IMR-90 (cell line): Measurements from ENCODE around the gene ING5. TPM values are rescaled to one million over a fixed set of nuclear protein-coding genes. Genes with fewer than 3 reads are reported as not detected.
A peak's percentile ranks its signal among the peaks of the same experiment; 100 is the strongest.
"Not testable (repeated sequence)": the region's sequence is repeated elsewhere in the genome, so short reads cannot be mapped to it uniquely, and the experiment has no call there.

Source experiments
- ATAC-seq: fragments of 200-7000 bp; cut with Tn5 transposase; 2 replicates; pipeline ENCODE4 v1.9.1; 2020; ENCODE audit warnings: low read depth, mild to moderate bottlenecking, moderate library complexity
- BruUV-seq: library from RNA; stranded (reverse); fragments of 400-500 nt; replicated peaks from 2 replicates; lab custom pipeline; 2021; lab: Mats Ljungman, UMichigan
- CTCF ChIA-PET: fragments of 300-600 bp; formaldehyde crosslinking; extraction: SDS; loops from one replicate; lab custom pipeline; 2021; ENCODE audit warnings: antibody characterized with exemption; lab: Yijun Ruan, JAX
- POLR2A ChIA-PET: fragments of 300-600 bp; sonication (Branson Sonifier 250); formaldehyde crosslinking; loops from one replicate; lab custom pipeline; 2022; ENCODE audit warnings: antibody characterized with exemption; ENCODE audit not compliant: unreplicated experiment; lab: Charles Lee
- DNase-seq: peaks from one replicate; pipeline ENCODE4 v3.0.0; 2013
- H2AFZ ChIP-seq: replicated peaks from 2 replicates; pipeline ENCODE3; 2013; ENCODE audit warnings: low read length, mild to moderate bottlenecking; ENCODE audit not compliant: poor library complexity
- H2AK5ac ChIP-seq: 2 replicates; pipeline ENCODE4 v1.6.1; 2013; ENCODE audit warnings: low read depth, low read length, inconsistent platforms
- H2AK9ac ChIP-seq: replicated peaks from 2 replicates; pipeline ENCODE3; 2013; ENCODE audit warnings: mild to moderate bottlenecking, low read depth, low read length, moderate library complexity; ENCODE audit not compliant: poor library complexity
- H2BK120ac ChIP-seq: 2 replicates; pipeline ENCODE4 v1.6.1; 2013; ENCODE audit warnings: low read depth, low read length, inconsistent platforms
- H2BK15ac ChIP-seq: 3 replicates; pipeline ENCODE4 v1.6.1; 2013; ENCODE audit warnings: low read depth, low read length, inconsistent platforms
- H2BK20ac ChIP-seq: 2 replicates; pipeline ENCODE4 v1.6.1; 2013; ENCODE audit warnings: low read depth, mild to moderate bottlenecking, inconsistent platforms, low read length, moderate library complexity
- H2BK5ac ChIP-seq: 2 replicates; pipeline ENCODE4 v1.6.1; 2013; ENCODE audit warnings: mild to moderate bottlenecking, low read depth, low read length, inconsistent platforms; ENCODE audit not compliant: poor library complexity, severe bottlenecking
- H3K14ac ChIP-seq: replicated peaks from 2 replicates; pipeline ENCODE4 v1.6.1; 2013; ENCODE audit warnings: low read depth, low read length, inconsistent platforms
- H3K18ac ChIP-seq: 2 replicates; pipeline ENCODE4 v1.6.1; 2013; ENCODE audit warnings: low read depth, low read length, control low read depth
- H3K23ac ChIP-seq: 2 replicates; pipeline ENCODE4 v1.6.1; 2013; ENCODE audit warnings: low read depth, low read length, inconsistent platforms
- H3K27ac ChIP-seq: 2 replicates; pipeline ENCODE4 v1.5.1; 2013; ENCODE audit warnings: mild to moderate bottlenecking, control low read depth, low read length; ENCODE audit not compliant: insufficient read depth
- H3K27me3 ChIP-seq: 2 replicates; pipeline ENCODE4 v1.6.1; 2013; ENCODE audit warnings: low read length; ENCODE audit not compliant: control insufficient read depth, insufficient read depth
- H3K36me3 ChIP-seq: 2 replicates; pipeline ENCODE4 v1.6.1; 2013; ENCODE audit warnings: low read length, mixed read lengths; ENCODE audit not compliant: control insufficient read depth, insufficient read depth
- H3K4ac ChIP-seq: 2 replicates; pipeline ENCODE4 v1.6.1; 2013; ENCODE audit warnings: low read depth, low read length, inconsistent platforms
- H3K4me1 ChIP-seq: 2 replicates; pipeline ENCODE4 v1.6.1; 2013; ENCODE audit warnings: low read length, mixed read lengths; ENCODE audit not compliant: control insufficient read depth, insufficient read depth
- H3K4me2 ChIP-seq: 2 replicates; pipeline ENCODE4 v1.6.1; 2013; ENCODE audit warnings: low read depth, mild to moderate bottlenecking, control low read depth, low read length, moderate library complexity
- H3K4me3 ChIP-seq: 2 replicates; pipeline ENCODE4 v1.5.1; 2013; ENCODE audit warnings: low read depth, mild to moderate bottlenecking, control low read depth, low read length, moderate library complexity; ENCODE audit not compliant: insufficient read depth
- H3K56ac ChIP-seq: 2 replicates; pipeline ENCODE4 v1.6.1; 2013; ENCODE audit warnings: low read length, inconsistent platforms; ENCODE audit not compliant: insufficient read depth; ENCODE audit errors: extremely low read depth
- H3K79me1 ChIP-seq, 2 experiments: 2 replicates each; pipeline ENCODE4 v1.6.1; 2013; ENCODE audit warnings: low read length in 2 of 2, inconsistent platforms in 1 of 2, low read depth in 1 of 2
- H3K9ac ChIP-seq: 2 replicates; pipeline ENCODE4 v1.6.1; 2013; ENCODE audit warnings: low read depth, low read length, control low read depth
- H3K9me1 ChIP-seq: 2 replicates; pipeline ENCODE4 v1.6.1; 2013; ENCODE audit warnings: low read length, inconsistent platforms; ENCODE audit not compliant: insufficient read depth
- H3K9me3 ChIP-seq: 2 replicates; pipeline ENCODE4 v1.6.1; 2013; ENCODE audit warnings: low read length; ENCODE audit not compliant: control insufficient read depth, insufficient read depth
- H4K20me1 ChIP-seq: 2 replicates; pipeline ENCODE4 v1.6.1; 2013; ENCODE audit warnings: low read length, inconsistent platforms; ENCODE audit not compliant: insufficient read depth
- H4K5ac ChIP-seq: 2 replicates; pipeline ENCODE4 v1.6.1; 2013; ENCODE audit warnings: mild to moderate bottlenecking, low read depth, low read length, control low read depth
- H4K8ac ChIP-seq, 2 experiments: 2 replicates each; pipeline ENCODE4 v1.6.1; 2013; ENCODE audit warnings: low read depth in 2 of 2, low read length in 2 of 2, control low read depth in 1 of 2, inconsistent platforms in 1 of 2
- H4K91ac ChIP-seq: 2 replicates; pipeline ENCODE4 v1.6.1; 2013; ENCODE audit warnings: low read depth, low read length, inconsistent platforms; ENCODE audit not compliant: insufficient read depth
- FOS ChIP-seq: fragments of 150-350 bp; IDR thresholded peaks from 2 replicates; pipeline ENCODE4 v1.6.1; 2016; ENCODE audit warnings: low read depth, low read length
- WGBS, 2 experiments: methylation state at CpG; one replicate each; pipeline versions ENCODE4 v1.1.5 to v1.1.7; 2013; ENCODE audit warnings: missing lambda C conversion rate in 2 of 2; ENCODE audit not compliant: insufficient read length in 1 of 2; ENCODE audit errors: extremely low coverage in 2 of 2; 5-methylcytosine and 5-hydroxymethylcytosine counted together
- dilution Hi-C: fragments of 300-500 bp; cut with HindIII; formaldehyde crosslinking; loops from one replicate; pipeline ENCODE4 v1.14.3; 2018; ENCODE audit warnings: low sequenced_read_pairs; ENCODE audit not compliant: unreplicated experiment
- in situ Hi-C: fragments of 300-500 bp; cut with MboI; formaldehyde crosslinking; loops from 3 replicates; pipeline ENCODE4 v1.14.3; 2019; ENCODE audit warnings: low sequenced_read_pairs, inconsistent platforms, mixed read lengths
- intact Hi-C: fragments of 100-400 bp; cut with micrococcal nuclease; formaldehyde crosslinking; loops from 2 replicates; pipeline ENCODE4 v1.10.0; 2022
- polyA plus RNA-seq, 3 experiments: library from polyadenylated mRNA; depleted of rRNA; stranded (reverse); fragments of >200 nt; gene quantifications; 2 replicates each; pipeline ENCODE4 v1.2.3, GENCODE V29; 2012; ENCODE audit warnings: low replicate concordance in 1 of 3
- total RNA-seq: library from RNA; depleted of rRNA; stranded (reverse); fragments of >200 nt; gene quantifications from 2 replicates; pipeline ENCODE4 v1.2.3, GENCODE V29; 2012

ING5 gene
- total and polyA plus RNA-seq, 2 of the 4 experiments (the other 2 are of a cell fraction) = 36.1 to 38.9 TPM

- H3K4me1 ChIP-seq = peaks cover 3% of the 10 kb centered on the region
- H3K4me2 ChIP-seq = no peak overlapping the region
- H2AK9ac ChIP-seq = peak overlapping the region; percentile 37
- H2BK15ac ChIP-seq = no peak overlapping the region
- peaks cover 27% of the 10 kb centered on the region for H4K20me1 ChIP-seq
- 96% methylated on average over 8 of the region's 28 CpGs; no CpG with 5 or more reads in 1 of the 2 experiments for WGBS, 2 experiments
- H3K4ac ChIP-seq = no peak overlapping the region
- H2BK5ac ChIP-seq = no peak overlapping the region
- no peak overlapping the region for H3K4me3 ChIP-seq
- H3K79me1 ChIP-seq = peaks cover 11 to 14% of the 10 kb centered on the region in 2 experiments
- H2BK20ac ChIP-seq = no peak overlapping the region
- no TSS peak for BruUV-seq
- H3K18ac ChIP-seq = no peak overlapping the region
- CTCF ChIA-PET = no interaction called here
- in situ Hi-C loops (no loop called here), intact Hi-C loops (no loop called here), dilution Hi-C loops (no loop called here)
- no peak overlapping the region for H3K14ac ChIP-seq
- POLR2A ChIA-PET = no interaction called here
- TF ChIP-seq FOS = no peak
- ATAC-seq = no peak
- no peak overlapping the region for H3K27ac ChIP-seq
- no peak overlapping the region for H2BK120ac ChIP-seq
- no peak overlapping the region for H3K56ac ChIP-seq
- peaks cover 10% of the 10 kb centered on the region for H3K9me1 ChIP-seq
- DNase-seq = no peak
- peaks cover 38% of the 10 kb centered on the region for H3K36me3 ChIP-seq
- no peak overlapping the region for H4K8ac ChIP-seq
- no peak overlapping the region for H3K9ac ChIP-seq
- no peak overlapping the region for H4K91ac ChIP-seq
- H4K5ac ChIP-seq = no peak overlapping the region
- no peak overlapping the region for H3K23ac ChIP-seq
- H3K27me3 ChIP-seq = no peaks in the 10 kb centered on the region
- no peak overlapping the region for H2AK5ac ChIP-seq
- 0 out of 2 replicates have a peak, but pooled peaks cover 2% of the 10 kb centered on the region for H3K9me3 ChIP-seq
- H2AFZ ChIP-seq = no peak overlapping the region
These were observed 40.6 kb downstream of the ING5 start for GRCh38 chr2:241742320-241742939.

- H2AFZ ChIP-seq, BruUV-seq, H2AK5ac ChIP-seq, in situ Hi-C loops, H3K27me3 ChIP-seq, H3K4me2 ChIP-seq, CTCF ChIA-PET, intact Hi-C loops, POLR2A ChIA-PET, H3K9me3 ChIP-seq, H2BK5ac ChIP-seq, H2BK15ac ChIP-seq, H3K4ac ChIP-seq, DNase-seq, H3K27ac ChIP-seq, H3K56ac ChIP-seq, H2BK120ac ChIP-seq, H2AK9ac ChIP-seq, H3K9ac ChIP-seq, ATAC-seq, H2BK20ac ChIP-seq, H4K8ac ChIP-seq, H3K18ac ChIP-seq, H3K14ac ChIP-seq, H4K91ac ChIP-seq, H3K4me1 ChIP-seq, H3K4me3 ChIP-seq, dilution Hi-C loops, H3K23ac ChIP-seq, H4K5ac ChIP-seq, H3K9me1 ChIP-seq: not testable (repeated sequence)
- WGBS, 2 experiments = 100% methylated on average over 5 of the region's 15 CpGs; no CpG with 5 or more reads in 1 of the 2 experiments
- Histone ChIP-seq H3K36me3 (peaks cover 41% of the 10 kb centered on the region), H3K79me1 (peaks cover 5 to 14% of the 10 kb centered on the region in 2 experiments; a peak in 3 of 4 replicates), H4K20me1 (peaks cover 26% of the 10 kb centered on the region)
These were observed 41.2 kb downstream of the ING5 start for GRCh38 chr2:241743008-241743407.
